COLO668 (cell line): ENCODE measurements around the gene WDR37.

Experiments
- DNase-seq: peaks from one replicate; lab custom pipeline; 2025; ENCODE audit not compliant: unreplicated experiment; lab: John Stamatoyannopoulos, UW

The WDR37 gene

GRCh38 chr10:1070919-1071318, 14.7 kb downstream of the WDR37 start:
- DNase-seq = no peak

GRCh38 chr10:1074052-1074747, 18.0 kb downstream of the WDR37 start:
- no peak for DNase-seq

GRCh38 chr10:1074748-1075308, 18.6 kb downstream of the WDR37 start:
- DNase-seq = no peak

DNA sequence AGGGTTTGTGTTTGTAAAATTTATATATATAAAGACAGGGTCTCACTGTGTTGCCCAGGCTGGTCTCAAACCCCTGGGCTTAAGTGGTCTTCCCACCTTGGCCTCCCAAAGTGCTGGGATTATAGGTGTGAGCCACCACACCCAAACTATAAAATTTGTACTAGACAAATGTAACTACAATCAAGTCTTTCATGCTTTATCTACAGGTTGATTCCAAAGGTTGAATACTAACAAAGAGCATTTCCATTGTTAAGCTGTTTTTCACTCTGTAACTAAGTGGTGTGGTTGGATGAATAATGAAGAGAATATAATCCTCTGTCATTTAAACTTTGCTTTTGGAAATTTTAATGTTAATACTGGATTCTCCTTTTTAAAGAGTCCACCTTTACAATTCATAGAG, 22.5 kb downstream of the WDR37 start:
- DNase-seq = no peak

GRCh38 chr10:1083581-1083980, 27.4 kb downstream of the WDR37 start:
- DNase-seq = no peak

- no peak for DNase-seq
Observed at GRCh38 chr10:1084011-1084950, 28.1 kb downstream of the WDR37 start.

DNA sequence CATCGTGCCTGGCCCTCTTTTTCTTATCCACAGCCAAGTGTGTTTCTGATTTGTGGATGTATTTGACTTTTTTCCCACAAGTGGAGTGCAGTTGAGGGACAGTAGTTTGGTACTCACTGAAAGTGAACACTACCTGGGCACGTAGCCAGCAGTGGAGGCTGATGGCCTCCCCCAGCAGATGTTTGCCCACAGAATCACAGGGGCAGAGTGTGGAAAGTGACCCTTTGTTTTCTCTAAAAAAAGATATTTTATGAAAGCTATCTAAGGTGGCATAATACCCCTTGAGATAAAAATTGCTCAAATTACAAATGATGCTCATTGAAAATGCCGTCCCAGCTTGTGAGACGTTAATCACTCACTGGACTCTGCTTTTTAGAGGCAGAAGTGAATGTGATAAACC, 29.1 kb downstream of the WDR37 start:
- DNase-seq = no peak

GRCh38 chr10:1086787-1087186, 30.6 kb downstream of the WDR37 start:
- DNase-seq = no peak

DNA sequence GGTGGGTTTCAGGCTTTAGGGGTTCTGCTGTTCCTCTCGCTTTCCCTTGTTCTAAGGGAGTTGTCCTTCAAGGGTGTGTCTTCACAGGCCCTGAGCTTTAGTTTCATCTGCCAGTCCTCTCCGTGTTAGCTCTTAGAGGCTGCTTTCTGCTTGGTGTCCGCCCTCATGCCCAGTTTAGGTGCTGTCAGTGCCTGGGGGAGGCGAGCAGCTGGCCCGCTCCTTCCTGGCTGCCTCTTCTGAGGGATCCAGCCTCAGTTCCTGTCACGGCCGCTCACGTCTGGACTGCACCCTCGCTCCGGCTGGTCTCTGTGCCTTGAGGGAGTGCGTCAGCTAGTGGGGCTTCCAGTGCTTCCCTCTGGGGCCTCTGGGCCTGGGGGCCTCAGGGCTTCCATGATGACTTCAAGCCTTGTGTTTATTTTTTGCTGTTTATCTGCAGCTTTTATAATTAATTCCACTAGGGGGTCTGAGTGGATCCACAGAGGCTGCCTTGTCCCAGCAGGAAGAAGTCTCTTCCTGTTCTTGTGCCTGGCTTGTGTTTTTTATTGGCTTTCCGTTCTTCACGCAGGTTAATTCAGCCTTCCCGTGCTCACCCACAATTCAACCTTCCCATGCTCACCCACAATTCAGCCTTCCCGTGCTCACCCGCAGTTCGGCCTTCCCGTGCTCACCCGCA, 33.0 kb downstream of the WDR37 start:
- DNase-seq = no peak

DNA sequence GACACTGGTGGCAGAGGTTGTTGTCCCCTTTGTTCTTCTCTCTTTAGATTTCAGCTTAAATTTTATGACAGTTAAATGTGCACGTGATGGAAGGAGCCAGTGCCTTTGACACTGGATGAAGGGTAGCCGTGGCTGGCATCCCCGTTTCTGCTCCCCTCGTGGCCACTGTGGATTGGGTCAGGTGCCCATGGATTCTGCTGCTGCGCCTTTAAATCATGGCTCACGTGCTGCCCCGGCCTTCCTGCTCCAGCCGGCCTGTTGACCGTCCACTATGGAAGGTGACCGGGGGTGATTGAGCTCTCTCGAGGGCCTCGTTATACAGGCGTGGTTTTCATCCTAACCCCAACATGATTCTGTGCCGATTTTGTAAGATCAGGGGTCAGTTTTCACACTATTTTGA, 34.5 kb downstream of the WDR37 start:
- no peak for DNase-seq

GRCh38 chr10:1093696-1094095, 37.5 kb downstream of the WDR37 start:
- no peak for DNase-seq

DNA sequence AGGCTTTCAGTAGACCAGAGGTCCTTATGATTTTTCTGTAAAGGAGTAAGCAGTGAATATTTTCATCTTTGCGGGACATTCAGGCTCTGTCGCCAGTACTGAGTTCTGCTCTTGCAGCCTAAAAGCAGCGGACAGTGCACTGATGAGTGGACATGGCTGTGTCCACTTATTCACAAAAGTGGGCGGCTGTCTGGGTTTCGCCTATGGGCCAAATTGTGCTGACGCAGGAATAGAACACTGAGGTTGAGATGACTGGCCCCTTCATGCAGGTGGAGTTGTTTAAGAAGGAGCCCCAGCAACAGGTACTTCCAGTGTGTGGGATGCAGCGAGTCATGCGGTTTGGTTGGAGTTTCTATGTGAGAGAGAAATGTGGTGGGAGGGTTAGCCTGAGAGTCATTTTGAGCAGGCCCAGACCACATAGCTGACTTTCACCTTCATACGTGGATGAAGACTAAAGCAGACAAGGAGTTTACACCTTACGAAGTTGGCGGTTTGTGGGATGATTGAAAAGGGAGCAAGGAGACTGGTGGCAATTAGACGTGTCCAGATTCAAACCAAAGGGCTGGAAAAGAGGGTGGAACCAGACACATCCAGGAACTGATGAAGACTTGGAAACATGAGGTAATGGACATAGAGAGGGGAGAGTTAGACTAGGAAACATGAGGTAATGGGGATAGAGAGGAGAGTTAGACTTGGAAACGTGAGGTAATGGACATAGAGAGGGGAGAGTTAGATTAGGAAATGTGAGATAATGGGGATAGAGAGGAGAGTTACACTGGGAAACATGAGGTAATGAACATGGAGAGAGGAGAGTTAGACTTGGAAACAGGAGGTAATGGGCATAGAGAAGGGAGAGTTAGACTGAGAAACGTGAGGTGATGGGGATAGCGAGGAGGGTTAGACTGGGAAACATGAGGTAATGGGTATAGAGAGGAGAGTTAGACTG, 38.2 kb downstream of the WDR37 start:
- no peak for DNase-seq

DNA sequence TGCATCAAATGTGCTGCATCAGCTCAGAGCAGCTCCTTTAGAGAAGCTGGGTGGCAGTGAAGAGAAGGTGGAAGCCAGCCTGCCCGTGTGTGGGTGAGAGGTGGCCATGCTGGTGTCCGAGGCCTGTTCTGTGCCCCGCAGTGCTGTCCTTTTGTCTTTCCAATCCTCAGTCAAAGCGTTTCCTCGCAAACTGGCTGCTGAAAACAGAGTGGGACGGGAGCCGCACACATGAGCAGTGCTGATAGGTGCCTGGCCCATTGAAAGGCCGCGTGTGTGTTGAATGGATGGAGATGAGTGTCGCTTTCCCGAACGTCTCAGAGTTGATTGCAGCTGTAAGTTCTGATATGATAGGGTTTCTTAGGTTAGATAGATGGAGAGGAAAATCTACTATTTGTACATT, 39.3 kb downstream of the WDR37 start:
- no peak for DNase-seq

- DNase-seq = no peak
Observed at GRCh38 chr10:1096287-1096889, 40.2 kb downstream of the WDR37 start.

DNA sequence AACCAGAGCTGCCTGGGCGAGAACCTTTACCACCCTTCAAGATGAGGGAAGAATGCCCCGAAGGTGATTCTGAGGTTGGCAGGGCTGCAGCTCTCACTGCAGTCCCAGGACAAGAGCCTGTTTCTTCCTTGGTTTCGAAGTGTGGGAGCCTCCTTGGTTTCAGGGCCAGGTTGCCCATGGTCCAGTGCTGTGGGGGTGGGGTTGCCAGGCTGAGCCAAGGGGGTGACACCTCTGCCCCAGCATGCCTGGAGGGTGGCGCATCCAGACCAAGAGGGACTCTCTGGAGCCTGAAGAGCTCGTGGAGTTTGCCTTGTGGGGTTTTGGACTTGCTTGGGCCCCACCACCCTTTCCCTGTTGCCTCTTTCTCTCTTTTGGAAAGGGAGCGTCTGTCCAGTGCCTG, 41.3 kb downstream of the WDR37 start:
- no peak for DNase-seq

DNA sequence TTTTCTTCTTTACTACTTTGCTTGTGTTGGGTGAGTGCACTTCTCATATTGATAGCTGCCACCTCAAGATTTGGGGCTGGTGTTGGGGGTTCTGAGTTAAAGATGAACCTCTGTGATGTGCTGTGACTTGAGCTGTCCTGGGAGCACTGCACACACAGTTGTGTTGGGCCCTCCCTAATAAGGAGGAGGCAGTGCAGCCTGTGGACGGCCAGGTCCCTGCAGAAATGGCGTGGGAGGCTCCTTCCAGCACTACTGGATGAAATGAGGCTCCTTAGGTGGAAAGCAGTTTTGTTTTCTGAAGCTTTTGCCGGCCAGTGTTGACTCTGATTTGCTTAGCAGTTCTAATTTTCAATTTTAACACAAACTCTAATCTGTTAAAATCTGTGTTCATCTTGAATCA, 44.0 kb downstream of the WDR37 start:
- DNase-seq = no peak

GRCh38 chr10:1100691-1101368, 44.6 kb downstream of the WDR37 start:
- DNase-seq = peak; percentile 2

GRCh38 chr10:1101946-1102345, 45.8 kb downstream of the WDR37 start:
- DNase-seq = no peak

- DNase-seq = no peak
Observed at GRCh38 chr10:1102416-1102815, 46.2 kb downstream of the WDR37 start.
